HepG2 (cell line): ENCODE measurements around the gene FBN2. TPM values are rescaled to one million over a fixed set of nuclear protein-coding genes. Genes with fewer than 3 reads are reported as not detected.

Experiments used
- ATAC-seq: fragments of 200-7000 bp; cut with Tn5 transposase; 3 replicates; pipeline ENCODE4 v1.9.1; 2020; ENCODE audit warnings: mild to moderate bottlenecking, moderate library complexity
- BruUV-seq: library from RNA; stranded (reverse); fragments of 400-500 nt; replicated peaks from 2 replicates; lab custom pipeline; 2021; lab: Mats Ljungman, UMichigan
- CTCF ChIA-PET: fragments of 300-600 bp; formaldehyde crosslinking; extraction: SDS; loops from one replicate; lab custom pipeline; 2021; ENCODE audit warnings: low total read pairs, inconsistent platforms, low intra/inter-chr PET ratio; lab: Yijun Ruan, JAX
- POLR2A ChIA-PET: fragments of 350-600 bp; sonication (Branson Sonifier 250); formaldehyde crosslinking; loops from one replicate; lab custom pipeline; 2020; ENCODE audit warnings: antibody characterized with exemption, inconsistent platforms; lab: Yijun Ruan, JAX
- DNase-seq: peaks from one replicate; pipeline ENCODE4 v3.0.0-alpha.2; 2015; ENCODE audit warnings: low spot score
- FAIRE-seq: peaks from 3 replicates; lab custom pipeline; 2011; peaks lifted over from hg19 to GRCh38; lab: Jason Lieb, UNC
- H2AFZ ChIP-seq: one replicate; pipeline ENCODE4 v1.6.1; 2011; ENCODE audit warnings: low read length, inconsistent platforms
- H3K27ac ChIP-seq: fragments of 300-600 bp; 3 replicates; pipeline ENCODE4 v1.8.0; 2011; ENCODE audit warnings: mixed run types, mild to moderate bottlenecking, mixed read lengths, low read length, inconsistent platforms; ENCODE audit not compliant: insufficient read depth; ENCODE audit errors: extremely low read length
- H3K27me3 ChIP-seq, 2 experiments: fragments of 200-600 bp in 1 of 2; 2 replicates in 1 of 2; 3 replicates in 1 of 2; pipeline versions ENCODE4 v1.6.0 to v1.8.0; 2011; ENCODE audit warnings: low read length in 2 of 2, mild to moderate bottlenecking in 2 of 2, moderate library complexity in 2 of 2, inconsistent platforms in 1 of 2; ENCODE audit not compliant: insufficient read depth in 2 of 2, control insufficient read depth in 1 of 2
- H3K36me3 ChIP-seq, 2 experiments: fragments of 200-600 bp in 1 of 2; replicated peaks in 1 of 2; 2 replicates in 1 of 2; 3 replicates in 1 of 2; pipeline versions ENCODE4 v1.5.1 to v1.8.0; 2011; ENCODE audit warnings: low read length in 2 of 2, inconsistent platforms in 1 of 2; ENCODE audit not compliant: insufficient read depth in 2 of 2, control insufficient read depth in 1 of 2
- H3K4me1 ChIP-seq: 2 replicates; pipeline ENCODE4 v1.5.1; 2012; ENCODE audit warnings: low read length, inconsistent platforms; ENCODE audit not compliant: insufficient read depth
- H3K4me2 ChIP-seq: 2 replicates; pipeline ENCODE4 v1.6.0; 2011; ENCODE audit warnings: low read depth, low read length, inconsistent platforms
- H3K4me3 ChIP-seq, 3 experiments: fragments of 200-600 bp in 1 of 3; sonication (generic), shearing (Covaris generic) in 1 of 3; replicated peaks in 1 of 3; 2 replicates each; pipeline ENCODE4 v1.5.1; 2011 to 2016; ENCODE audit warnings: low read length in 3 of 3, inconsistent platforms in 2 of 3, low read depth in 2 of 3, mild to moderate bottlenecking in 2 of 3, control low read depth in 1 of 3, mixed read lengths in 1 of 3; ENCODE audit not compliant: insufficient read depth in 1 of 3
- H3K79me2 ChIP-seq: one replicate; pipeline ENCODE4 v1.6.1; 2011; ENCODE audit warnings: low read length, inconsistent platforms; ENCODE audit not compliant: insufficient read depth
- H3K9ac ChIP-seq: 2 replicates; pipeline ENCODE4 v1.6.0; 2011; ENCODE audit warnings: mild to moderate bottlenecking, low read depth, low read length, inconsistent platforms; ENCODE audit not compliant: insufficient read depth
- H3K9me3 ChIP-seq: 2 replicates; pipeline ENCODE4 v1.5.1; 2012; ENCODE audit warnings: mild to moderate bottlenecking, low read length
- H4K20me1 ChIP-seq: 2 replicates; pipeline ENCODE4 v1.6.0; 2011; ENCODE audit warnings: inconsistent platforms, mild to moderate bottlenecking, low read length, moderate library complexity; ENCODE audit not compliant: insufficient read depth
- FOXJ3 ChIP-seq: sonication (generic); formaldehyde crosslinking; IDR thresholded peaks from 2 replicates; pipeline ENCODE4 v1.4.0; 2020; ENCODE audit warnings: missing genetic modification reagents, mild to moderate bottlenecking, borderline replicate concordance
- KMT2A ChIP-seq: sonication (generic); formaldehyde crosslinking; IDR thresholded peaks from 2 replicates; pipeline ENCODE4 v1.4.0; 2020; ENCODE audit warnings: missing genetic modification reagents
- NFE2L2 ChIP-seq: fragments of 150-350 bp; IDR thresholded peaks from 2 replicates; pipeline ENCODE4 v1.6.1; 2014; ENCODE audit warnings: low read length
- PCBP1 ChIP-seq: fragments of 200-400 bp; formaldehyde crosslinking; IDR thresholded peaks from 2 replicates; pipeline ENCODE4 v1.6.1; 2017; ENCODE audit warnings: mild to moderate bottlenecking, low read depth, low read length, borderline replicate concordance
- REXO4 ChIP-seq: sonication (generic); formaldehyde crosslinking; IDR thresholded peaks from 2 replicates; pipeline ENCODE4 v1.8.0; 2022; ENCODE audit warnings: missing genetic modification reagents, mild to moderate bottlenecking, borderline replicate concordance
- SETDB1 ChIP-seq: sonication (generic); formaldehyde crosslinking; IDR thresholded peaks from 2 replicates; pipeline ENCODE4 v1.5.1; 2020; ENCODE audit warnings: missing genetic modification reagents, mild to moderate bottlenecking, borderline replicate concordance
- TMF1 ChIP-seq: sonication (generic); formaldehyde crosslinking; IDR thresholded peaks from 2 replicates; pipeline ENCODE4 v1.8.1; 2022; ENCODE audit warnings: low read depth, missing genetic modification reagents
- ZC3H13 ChIP-seq: sonication (generic); formaldehyde crosslinking; IDR thresholded peaks from 2 replicates; pipeline ENCODE4 v1.8.1; 2023; ENCODE audit warnings: mild to moderate bottlenecking, missing genetic modification reagents, moderate library complexity
- ZNF589 ChIP-seq: sonication (generic); formaldehyde crosslinking; conservative IDR thresholded peaks from 2 replicates; pipeline ENCODE4 v1.8.0; 2022; ENCODE audit warnings: mild to moderate bottlenecking, moderate library complexity, missing genetic modification reagents
- ZNF674 ChIP-seq: sonication (generic); formaldehyde crosslinking; IDR thresholded peaks from 2 replicates; pipeline ENCODE4 v1.5.0; 2020; ENCODE audit warnings: low read depth, mild to moderate bottlenecking, missing genetic modification reagents
- ZNF780A ChIP-seq: sonication (generic); formaldehyde crosslinking; IDR thresholded peaks from 2 replicates; pipeline ENCODE4 v1.8.0; 2022; ENCODE audit warnings: mild to moderate bottlenecking, missing genetic modification reagents, moderate library complexity
- WGBS: methylation state at CpG from one replicate; pipeline ENCODE4 v1.1.6; 2017; ENCODE audit warnings: low lambda C conversion rate; 5-methylcytosine and 5-hydroxymethylcytosine counted together
- in situ Hi-C: cut with HindIII; loops from 2 replicates; pipeline ENCODE4 v1.10.0; 2017; ENCODE audit warnings: low pct_unique_long_range_greater_than_20kb; ENCODE audit not compliant: extremely low pct_ligation_motif_present
- intact Hi-C: fragments of 100-400 bp; cut with micrococcal nuclease; formaldehyde crosslinking; loops from one replicate; pipeline ENCODE4 v1.10.0; 2022; ENCODE audit not compliant: unreplicated experiment
- polyA plus RNA-seq, 8 experiments: library from polyadenylated mRNA; depleted of rRNA in 3 of 8; stranded (reverse) in 7 of 8; unstranded in 1 of 8; fragments of >200 nt; fragmentation: Illumina TruSeq in 4 of 8; extraction: Trizol in 4 of 8; gene quantifications; 2 replicates each; pipeline versions ENCODE4 v1.2.1 to v1.2.3, GENCODE V29; 2011 to 2016; ENCODE audit warnings: low read depth in 4 of 8, missing spikeins in 1 of 8, mixed read lengths in 1 of 8; ENCODE audit not compliant: insufficient read depth in 1 of 8
- total RNA-seq, 5 experiments: library from RNA; depleted of rRNA; stranded (reverse); fragments of >200 nt; fragmentation: Illumina TruSeq; extraction: Trizol; gene quantifications; 2 replicates each; pipeline ENCODE4 v1.2.3, GENCODE V29; 2016; ENCODE audit warnings: low read depth in 1 of 5
- TF ChIP-seq, protein P1 (sequence below): sonication (generic); formaldehyde crosslinking; IDR thresholded peaks from 2 replicates; pipeline ENCODE4 v1.5.0; 2020; ENCODE audit warnings: missing genetic modification reagents, mild to moderate bottlenecking, borderline replicate concordance
- TF ChIP-seq, protein P2 (sequence below): sonication (generic); formaldehyde crosslinking; IDR thresholded peaks from 2 replicates; pipeline ENCODE4 v1.4.0; 2020; ENCODE audit warnings: mild to moderate bottlenecking, low read depth, missing genetic modification reagents
- TF ChIP-seq, protein P3 (sequence below): sonication (generic); formaldehyde crosslinking; IDR thresholded peaks from 2 replicates; pipeline ENCODE4 v1.4.0; 2020; ENCODE audit warnings: missing genetic modification reagents, low read depth, mild to moderate bottlenecking, borderline replicate concordance

The FBN2 gene
- total and polyA plus RNA-seq, 2 of the 13 experiments (the other 11 are each of a cell fraction or from before 2014, with no cell fraction given): not detected

DNA sequence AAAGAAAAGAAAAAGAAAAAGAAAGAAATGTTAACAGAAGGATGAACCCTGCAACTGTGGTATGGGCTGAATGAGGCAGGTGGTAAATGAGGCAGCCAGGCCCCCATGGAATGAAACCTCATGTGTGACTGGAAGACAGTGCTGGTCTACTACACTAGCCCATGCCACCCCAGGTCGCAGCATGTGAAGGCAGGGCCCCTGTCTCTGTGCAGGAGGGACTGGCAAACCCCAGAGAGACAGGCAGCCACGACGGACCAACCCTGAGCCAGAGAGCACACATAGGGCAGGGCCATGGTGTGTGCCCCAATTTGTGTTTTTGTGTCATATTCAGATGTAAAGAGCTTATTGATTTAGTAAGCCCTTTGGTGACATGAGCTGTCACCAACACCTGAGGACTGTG lies 198.5 kb downstream of the FBN2 start:
- in situ Hi-C loops (no loop called here), intact Hi-C loops (no loop called here)
- no peak overlapping the region for H3K27ac ChIP-seq
- no peaks in the 10 kb centered on the region for H4K20me1 ChIP-seq
- H3K4me3 ChIP-seq: no peak overlapping the region
- no peak for ATAC-seq
- H3K79me2 ChIP-seq: no peaks in the 10 kb centered on the region
- no peaks in the 10 kb centered on the region for H3K27me3 ChIP-seq
- no peak overlapping the region for H3K4me2 ChIP-seq
- H3K36me3 ChIP-seq: no peaks in the 10 kb centered on the region
- no peaks in the 10 kb centered on the region for H3K9me3 ChIP-seq
- H3K9ac ChIP-seq: no peak overlapping the region
- ChIA-PET POLR2A (no interaction called here), CTCF (no interaction called here)
- DNase-seq: no peak
- no peak for FAIRE-seq
- WGBS: 0% methylated on average over 2 of the region's 3 CpGs
- H2AFZ ChIP-seq: no peak overlapping the region
- no TSS peak for BruUV-seq
- H3K4me1 ChIP-seq: no peaks in the 10 kb centered on the region
- TF ChIP-seq ZNF780A: no peak
- TF ChIP-seq SETDB1 (CRISPR knock-in tag): no peak
- TF ChIP-seq, protein P1, sequence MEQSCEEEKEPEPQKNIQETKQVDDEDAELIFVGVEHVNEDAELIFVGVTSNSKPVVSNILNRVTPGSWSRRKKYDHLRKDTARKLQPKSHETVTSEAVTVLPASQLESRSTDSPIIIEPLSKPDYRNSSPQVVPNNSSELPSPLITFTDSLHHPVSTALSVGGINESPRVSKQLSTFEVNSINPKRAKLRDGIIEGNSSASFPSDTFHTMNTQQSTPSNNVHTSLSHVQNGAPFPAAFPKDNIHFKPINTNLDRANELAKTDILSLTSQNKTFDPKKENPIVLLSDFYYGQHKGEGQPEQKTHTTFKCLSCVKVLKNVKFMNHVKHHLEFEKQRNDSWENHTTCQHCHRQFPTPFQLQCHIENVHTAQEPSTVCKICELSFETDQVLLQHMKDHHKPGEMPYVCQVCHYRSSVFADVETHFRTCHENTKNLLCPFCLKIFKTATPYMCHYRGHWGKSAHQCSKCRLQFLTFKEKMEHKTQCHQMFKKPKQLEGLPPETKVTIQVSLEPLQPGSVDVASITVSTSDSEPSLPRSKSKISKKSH (CRISPR knock-in tag): no peak
- no peak for TF ChIP-seq PCBP1
- TF ChIP-seq NFE2L2: no peak
- TF ChIP-seq ZNF674 (CRISPR knock-in tag): no peak
- TF ChIP-seq, protein P2, sequence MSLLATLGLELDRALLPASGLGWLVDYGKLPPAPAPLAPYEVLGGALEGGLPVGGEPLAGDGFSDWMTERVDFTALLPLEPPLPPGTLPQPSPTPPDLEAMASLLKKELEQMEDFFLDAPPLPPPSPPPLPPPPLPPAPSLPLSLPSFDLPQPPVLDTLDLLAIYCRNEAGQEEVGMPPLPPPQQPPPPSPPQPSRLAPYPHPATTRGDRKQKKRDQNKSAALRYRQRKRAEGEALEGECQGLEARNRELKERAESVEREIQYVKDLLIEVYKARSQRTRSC (CRISPR knock-in tag): no peak
- TF ChIP-seq FOXJ3 (CRISPR knock-in tag): no peak
- TF ChIP-seq REXO4 (CRISPR knock-in tag): no peak
- no peak for TF ChIP-seq KMT2A (CRISPR knock-in tag)
- no peak for TF ChIP-seq ZC3H13 (CRISPR knock-in tag)
- TF ChIP-seq, protein P3, sequence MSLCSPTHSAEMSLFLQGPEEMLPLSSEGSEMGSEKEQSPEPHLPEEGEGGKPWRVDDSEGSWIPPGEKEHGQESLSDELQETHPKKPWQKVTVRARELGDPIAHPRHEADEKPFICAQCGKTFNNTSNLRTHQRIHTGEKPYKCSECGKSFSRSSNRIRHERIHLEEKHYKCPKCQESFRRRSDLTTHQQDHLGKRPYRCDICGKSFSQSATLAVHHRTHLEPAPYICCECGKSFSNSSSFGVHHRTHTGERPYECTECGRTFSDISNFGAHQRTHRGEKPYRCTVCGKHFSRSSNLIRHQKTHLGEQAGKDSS (CRISPR knock-in tag): no peak
- no peak for TF ChIP-seq ZNF589 (CRISPR knock-in tag)
- TF ChIP-seq TMF1 (CRISPR knock-in tag): no peak
- TF ChIP-seq, all 625 proteins: peak for 0
